Measurements from ENCODE around the gene KCNJ10.

KCNJ10 gene

DNA sequence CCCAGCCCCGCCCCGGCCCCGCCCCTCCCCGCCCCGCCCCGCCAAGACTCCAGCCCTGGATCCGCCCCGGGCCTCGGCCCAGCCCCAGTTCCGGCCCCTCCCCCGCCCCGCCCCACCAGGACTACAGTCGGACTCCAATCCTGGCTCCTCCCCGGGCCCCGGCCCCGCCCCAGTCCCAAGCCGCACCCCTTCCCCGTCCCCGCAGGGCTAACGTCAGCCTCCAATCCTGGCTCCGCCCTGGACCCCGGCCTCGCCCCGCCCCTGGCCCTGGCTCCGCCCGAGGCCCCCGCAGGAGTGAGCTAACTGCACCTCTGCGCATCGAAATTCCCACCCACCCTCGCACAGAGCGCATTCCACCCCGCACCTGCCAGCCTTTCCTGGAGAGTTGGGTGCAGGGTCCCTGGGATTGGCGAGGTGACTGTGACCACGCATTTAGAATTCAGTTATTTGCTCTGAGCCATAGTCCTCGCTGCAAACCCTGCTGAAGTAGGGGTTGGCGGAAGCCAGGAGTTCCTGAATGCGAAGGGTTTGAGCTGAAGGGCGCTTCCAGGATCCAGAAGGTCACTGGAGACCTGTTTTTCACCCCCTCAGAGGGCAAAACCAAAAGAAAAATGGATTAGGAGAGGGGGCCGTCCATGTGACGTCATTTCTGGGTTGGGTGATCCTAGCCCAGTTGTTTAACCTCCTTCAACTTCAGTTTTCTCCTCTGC, 29.0 kb upstream of the KCNJ10 start:
- peak; percentile 99 for DNase-seq

DNA sequence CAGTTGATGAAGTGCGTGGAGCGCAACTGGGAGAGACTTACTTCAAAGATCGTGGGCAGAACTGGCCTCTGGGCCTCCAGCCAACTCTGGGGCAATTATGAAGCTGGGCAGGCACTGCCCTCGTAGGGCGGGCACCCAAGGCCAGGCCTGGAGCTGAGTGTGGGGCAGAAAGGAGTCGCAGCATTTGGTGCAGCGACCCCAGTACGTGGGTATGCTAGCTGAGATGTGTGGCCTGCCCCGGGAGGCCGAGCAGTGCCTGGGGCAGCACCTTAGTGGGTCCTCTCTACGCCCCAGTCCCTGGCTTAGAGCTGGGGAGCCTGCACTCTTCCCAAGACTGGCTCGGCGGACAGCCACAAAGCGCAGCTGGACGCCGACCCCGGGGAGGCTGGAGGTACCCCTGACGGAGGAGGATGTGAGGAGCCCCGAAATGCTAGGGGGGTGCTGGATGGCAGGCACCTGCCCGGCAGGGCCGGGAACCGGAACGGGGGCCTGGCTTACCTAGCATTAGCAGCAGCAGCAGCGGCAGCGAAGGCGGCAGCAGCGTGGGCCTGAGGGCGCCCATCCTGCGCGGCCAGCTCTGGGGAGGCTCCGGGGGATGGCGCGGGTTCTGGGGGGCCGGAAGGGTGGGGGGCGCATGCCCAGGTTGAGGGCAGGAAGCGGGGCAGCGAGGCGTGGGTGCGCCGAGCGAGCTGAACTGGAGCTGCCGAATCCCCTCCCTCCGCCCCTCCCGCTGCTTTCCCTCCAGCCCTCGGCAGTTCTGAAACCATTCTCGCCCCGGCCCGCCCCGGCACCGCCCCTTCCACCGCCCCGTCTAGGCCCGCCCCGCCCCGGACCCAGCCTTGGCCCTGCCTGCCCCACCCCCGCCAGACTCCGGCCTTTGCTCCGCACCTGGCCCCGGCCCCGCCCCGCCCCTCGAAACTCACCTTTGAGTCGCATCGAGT, 28.2 kb upstream of the KCNJ10 start, which contains the start of gene IGSF8:
TSS of gene IGSF8 (minus strand) at position 709 of the 941 bp plus-strand sequence. CDS start at position 562, 147 bp downstream.
- DNase-seq: peak; percentile 95

DNA sequence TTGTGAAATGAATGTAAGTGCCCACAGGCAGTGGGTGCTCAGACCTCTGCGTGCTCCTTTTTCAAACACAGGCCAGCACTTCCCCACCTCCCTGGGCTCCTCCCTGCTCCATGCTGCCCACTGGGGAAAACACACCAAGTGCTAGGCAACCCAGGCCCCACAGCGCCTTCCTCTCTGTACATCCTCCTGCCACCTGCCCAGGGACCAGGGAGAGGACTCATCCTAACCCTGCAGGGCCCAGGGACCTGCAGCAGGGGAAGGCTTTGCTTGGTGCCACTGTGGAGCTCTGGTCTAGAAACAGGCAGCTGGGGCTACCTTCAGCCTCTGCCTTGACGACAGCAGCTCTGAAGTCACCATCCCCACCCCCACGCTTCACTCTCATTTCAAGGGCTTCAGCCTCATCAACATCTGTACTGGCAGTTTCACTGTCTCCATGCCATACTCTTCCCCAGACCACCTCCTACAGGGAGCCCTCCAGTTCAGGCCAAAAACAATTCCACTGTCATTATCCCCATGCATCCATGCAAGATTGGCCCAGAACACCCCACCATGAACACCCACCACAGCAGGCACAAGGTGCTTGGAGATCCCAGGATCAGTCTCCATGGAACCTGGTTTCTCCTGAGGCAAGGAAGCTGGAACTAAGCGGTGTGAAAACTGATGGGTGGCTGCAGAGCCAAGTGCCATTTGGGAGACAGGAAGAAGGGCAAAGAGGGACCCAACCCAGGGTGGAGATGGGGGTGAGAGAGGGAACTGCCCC, 27.4 kb upstream of the KCNJ10 start:
- DNase-seq: peak; percentile 61

DNA sequence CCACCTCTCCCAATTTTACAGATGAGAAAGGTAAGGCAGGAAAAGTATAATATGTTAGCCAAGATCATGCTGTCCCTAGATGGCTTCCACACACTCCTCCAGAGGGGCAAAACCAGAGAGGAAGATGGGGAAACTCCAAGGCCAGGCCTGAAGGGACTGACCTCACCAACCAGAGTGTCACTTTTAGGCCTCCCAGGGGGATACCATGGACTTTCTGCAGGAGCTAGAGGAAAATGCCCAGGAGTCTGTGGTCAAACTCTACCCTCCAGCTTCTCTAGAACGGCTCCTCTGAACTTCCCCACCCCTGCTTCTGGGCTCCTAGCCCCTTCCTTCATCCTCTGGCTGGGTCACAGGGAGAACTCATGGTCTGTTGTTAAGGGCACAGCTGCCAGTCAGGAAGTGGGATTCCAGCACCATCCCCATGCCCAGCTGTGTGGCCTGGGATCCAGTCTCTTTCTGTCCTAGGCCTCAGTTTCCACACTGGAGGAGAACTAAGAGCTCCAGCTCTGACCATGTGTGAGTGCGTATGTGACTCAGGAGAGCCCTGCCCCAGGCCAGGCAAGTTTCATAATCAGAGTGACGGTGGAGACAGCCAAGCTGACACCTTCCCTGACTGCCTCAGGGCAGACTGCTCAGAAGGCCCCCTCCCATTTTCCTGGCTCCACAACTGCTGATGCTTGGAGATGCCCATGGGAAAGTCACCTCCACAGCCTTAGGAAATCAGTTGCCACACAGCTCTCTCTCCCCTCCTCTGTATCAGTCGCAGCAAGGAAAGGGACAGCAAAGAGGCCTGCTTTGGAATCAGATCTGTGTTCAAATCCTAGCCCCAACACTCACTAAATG, 26.5 kb upstream of the KCNJ10 start:
- peak; percentile 39 for DNase-seq

DNA sequence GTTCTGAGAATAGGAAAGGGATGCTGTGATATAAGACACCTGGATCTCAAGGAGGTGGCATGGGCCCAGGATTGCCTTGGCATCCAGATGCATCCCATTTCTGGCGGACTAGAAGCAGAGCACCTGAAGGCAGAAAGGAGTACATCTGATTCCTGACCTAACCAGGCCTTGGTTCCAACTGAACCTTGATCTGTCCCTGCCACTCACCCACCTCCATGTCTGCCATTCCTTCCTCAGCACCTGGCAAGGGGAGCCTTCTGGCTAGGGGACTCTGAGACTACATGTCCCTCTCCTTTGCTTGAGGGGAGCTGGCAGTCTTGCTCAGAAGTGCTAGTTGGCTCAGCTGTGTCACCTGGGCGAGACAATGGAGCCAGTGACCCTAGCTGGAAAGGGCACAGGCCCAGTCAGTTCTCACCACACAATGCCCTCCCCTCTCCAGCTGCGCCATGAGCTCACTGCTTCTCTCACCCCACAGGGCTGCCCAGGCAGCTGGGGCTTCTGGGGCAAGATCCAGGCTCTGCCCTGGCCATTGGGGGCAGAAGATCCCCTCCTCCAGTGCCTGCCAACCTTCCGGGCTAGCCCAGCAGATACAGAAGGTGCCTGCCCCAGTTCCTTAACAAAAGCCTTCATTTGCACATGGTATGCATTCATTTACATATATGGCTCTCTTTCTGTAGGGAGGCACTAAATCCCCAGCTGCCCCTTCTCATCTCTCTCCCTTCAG, 25.6 kb upstream of the KCNJ10 start:
- DNase-seq: no peak

DNA sequence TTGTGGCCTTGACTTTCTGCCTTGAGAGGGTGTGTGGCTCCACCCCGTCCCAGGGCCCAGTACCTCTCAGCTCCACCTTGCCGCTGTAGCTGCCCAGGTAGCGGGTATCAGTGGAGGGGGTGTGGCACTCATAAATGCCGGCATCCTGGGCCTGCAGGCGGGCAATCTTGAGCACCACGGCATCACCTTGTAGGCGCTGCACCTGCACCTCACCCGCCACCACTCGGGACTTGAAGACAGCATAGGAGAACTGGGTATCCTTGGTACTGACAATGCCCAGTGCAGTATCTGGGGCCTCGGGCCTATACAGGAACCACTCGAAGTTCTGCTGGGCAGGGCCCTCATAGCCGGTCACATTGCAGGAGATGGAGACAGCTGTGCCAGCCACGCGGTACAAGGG, 24.8 kb upstream of the KCNJ10 start:
- no peak for DNase-seq

DNA sequence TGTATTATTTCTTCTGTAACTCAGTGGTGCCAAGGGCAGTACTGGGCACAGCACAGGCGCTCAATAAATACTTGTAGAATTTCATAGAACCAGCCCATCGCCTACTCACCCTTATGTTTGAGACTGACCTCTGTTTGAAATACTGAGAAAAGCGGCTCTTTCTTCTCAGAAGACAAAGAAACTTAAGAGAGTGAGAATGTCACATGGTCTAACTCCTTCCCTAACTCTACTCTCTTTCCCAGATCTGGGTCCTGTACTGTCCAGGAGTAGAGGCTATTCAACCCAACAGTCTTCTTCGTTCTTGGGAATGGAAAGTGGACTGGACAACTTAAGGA, 24.3 kb upstream of the KCNJ10 start:
- no peak for DNase-seq

DNA sequence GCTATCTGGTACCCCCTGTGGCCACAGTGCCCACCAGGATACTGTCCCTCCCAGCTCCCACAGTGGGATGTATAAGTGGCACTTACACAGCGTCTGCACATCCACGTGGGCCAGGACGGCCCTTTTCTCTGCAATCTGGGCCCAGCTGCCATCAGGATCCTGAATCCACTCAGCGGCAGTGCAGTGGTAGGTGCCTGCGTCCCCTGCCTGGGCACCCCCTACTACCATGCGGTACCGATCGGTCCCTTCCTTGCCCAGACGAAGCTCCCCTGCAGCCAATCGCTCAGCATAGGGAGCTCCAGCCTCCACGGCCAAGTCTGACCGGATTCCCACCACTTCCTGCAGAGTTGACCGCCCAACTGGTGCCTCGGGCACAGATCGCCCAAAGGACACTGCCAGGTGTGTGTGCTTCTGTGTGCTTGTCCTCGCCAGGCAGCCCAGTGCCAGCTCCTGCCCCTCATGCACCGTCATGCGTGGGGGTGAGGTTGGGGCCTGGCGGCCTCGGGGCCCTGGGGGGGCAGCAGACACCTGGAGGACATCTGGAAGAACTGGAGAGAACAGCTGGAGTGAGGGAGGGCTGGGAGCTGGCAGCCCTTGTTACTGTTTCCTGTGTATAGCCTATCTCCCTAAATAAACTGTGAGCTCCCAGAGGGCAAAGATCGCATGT, 23.8 kb upstream of the KCNJ10 start:
- DNase-seq: no peak

DNA sequence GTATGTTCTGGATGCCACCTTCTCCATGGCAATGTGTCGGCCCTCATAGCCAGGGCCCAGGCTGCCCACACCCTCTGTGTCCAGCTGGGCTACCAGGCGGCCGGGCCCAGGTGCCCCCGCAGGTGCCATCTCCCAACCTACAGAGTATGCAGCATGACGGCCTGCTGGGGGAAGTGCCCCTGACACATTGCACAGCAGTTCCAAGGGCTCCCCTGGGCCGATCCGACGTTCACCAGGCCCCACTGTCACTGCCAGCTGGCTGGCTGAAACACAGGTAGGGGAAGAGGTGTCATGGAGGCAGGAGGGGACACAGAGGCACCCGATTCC, 23.1 kb upstream of the KCNJ10 start:
- DNase-seq: no peak

DNA sequence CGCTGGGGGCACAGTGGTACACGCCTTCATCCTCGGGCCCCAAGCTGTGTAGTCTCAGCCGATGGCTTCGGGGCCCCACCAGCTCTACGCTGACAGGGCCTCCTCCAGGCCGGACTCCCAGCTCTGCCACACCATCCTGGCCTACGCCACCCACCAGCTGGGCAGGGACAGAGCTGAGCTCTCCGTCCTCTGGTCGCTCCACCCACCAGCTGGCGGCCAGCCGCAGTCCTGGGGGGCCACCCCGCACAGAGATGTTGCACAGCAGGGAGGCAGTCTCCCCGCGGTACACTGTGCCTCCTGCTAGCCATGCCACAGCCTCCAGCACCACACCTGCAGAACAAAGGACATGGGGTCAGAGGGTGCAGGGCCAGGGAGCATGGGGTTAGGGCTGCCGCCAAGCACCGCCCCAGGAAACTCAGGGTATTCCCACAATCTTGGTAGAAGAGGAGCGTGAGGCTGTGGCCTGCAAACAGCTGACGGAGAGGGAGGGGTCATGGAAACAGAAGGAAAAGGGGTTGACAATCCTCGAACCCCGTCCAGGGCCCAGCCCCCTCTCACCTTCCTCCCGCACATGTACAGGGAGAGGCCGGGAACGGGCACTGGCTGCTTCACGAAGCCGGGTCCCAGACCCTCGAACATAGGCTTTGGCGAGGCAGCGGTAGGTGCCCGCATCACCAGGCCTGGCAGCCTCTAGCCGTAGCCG, 22.6 kb upstream of the KCNJ10 start:
- no peak for DNase-seq

DNA sequence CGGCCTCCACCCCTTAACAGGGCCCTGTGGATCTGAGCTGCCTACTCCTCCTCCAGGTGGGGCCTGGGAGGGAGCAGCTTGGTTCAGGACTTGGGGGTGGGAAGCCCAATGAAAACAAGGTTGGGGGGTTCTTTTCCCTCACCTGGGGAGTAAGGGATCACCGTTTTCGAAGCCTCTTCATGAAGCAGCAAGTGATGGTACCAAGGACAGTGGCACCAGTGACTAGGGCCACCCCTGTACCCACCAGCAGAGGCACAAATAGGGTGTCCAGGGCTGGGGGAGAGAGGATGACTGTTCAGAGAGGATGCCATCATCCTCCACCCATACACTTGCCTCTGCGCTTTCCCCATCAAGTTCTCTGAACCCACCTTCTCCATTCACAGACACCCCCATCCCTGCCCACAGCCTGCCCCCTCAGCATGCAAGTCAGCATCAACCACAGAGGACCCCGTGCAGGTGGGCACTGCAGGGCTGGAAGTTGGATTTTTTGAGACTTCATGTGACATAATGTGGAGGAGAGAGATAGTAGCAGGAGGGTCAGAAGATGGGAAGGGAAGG, 21.8 kb upstream of the KCNJ10 start:
- no peak for DNase-seq

DNA sequence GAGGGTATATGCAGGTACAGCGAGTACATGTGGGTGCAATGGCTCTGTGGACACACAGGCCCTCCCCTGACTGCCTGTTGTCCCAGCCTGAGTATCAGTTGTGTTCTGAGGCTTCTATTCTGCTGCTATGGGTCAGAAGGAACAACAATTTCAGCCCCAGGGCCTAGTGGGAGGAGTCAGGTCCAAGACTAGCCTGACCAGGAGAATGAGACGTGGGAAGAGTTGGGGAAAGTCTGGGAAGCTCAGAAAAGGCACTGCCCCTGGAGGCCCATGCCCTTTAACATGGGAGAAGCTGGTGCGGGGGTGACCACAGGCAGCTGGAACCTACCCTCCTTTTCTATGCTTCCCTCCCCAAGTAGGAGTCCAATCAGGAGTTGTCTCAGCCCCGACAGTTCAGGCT, 20.8 kb upstream of the KCNJ10 start:
- DNase-seq: no peak

DNA sequence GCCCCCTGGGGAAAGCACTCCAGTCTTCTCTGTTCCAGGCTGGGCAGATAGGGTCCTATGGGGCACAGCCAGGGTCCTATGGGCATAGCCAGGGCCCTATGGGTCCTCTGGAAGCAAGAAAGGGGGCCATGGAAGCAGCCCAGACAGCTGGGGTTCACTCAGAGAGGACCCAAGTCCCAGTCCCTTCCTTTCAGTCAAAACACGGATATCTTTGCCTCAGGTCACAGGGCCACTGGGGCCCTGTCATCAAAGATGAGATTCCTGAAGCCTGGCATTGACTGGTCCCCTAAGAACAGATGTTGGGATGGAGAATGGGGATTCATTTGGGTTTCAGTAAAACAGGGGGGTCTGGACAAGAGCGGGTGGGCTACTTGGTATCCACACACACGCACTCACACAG, 19.9 kb upstream of the KCNJ10 start:
- DNase-seq: no peak

DNA sequence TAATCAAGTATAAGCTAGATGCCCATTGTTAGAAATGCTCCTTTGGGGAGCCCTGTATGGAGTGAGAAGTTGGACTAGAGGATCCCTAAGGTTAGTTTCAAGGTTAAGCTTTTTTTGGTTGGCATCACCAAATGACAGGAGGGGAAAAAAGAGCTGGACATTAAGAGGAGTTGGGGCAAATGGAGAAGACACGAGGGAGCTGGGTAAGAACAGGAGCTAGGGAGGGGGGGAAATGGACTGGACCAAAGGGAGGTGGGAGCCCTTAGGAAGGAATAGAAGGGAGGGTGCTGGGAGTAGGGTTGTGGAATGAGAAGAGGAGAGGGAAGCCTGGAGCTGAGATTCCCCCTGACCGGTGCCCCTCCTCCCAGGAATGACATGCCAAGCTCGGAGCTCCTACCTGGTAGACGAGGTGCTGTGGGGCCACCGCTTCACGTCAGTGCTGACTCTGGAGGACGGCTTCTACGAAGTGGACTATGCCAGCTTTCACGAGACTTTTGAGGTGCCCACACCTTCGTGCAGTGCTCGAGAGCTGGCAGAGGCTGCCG, 17.2 kb upstream of the KCNJ10 start:
- DNase-seq: no peak

DNA sequence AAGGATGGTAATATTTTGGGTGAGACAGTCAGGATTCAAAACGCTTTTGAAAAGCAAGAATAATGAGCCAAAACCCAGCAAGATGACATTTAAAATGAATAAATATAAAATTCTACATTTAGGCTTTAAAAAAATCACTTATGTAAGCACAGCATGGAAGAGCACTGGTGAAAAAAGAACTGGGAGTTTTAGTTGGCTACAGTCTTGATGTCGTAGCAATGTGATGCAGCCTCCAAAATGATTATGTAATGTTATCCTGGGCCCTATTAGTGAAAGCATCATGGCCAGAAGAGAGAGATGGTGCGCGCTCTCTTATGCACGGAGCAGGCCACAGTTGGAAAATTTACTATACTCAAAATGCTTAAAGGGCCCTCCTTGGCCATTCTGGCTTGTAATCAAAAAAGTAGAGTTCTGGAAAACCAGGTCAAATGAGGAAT, 16.5 kb upstream of the KCNJ10 start:
- no peak for DNase-seq

DNA sequence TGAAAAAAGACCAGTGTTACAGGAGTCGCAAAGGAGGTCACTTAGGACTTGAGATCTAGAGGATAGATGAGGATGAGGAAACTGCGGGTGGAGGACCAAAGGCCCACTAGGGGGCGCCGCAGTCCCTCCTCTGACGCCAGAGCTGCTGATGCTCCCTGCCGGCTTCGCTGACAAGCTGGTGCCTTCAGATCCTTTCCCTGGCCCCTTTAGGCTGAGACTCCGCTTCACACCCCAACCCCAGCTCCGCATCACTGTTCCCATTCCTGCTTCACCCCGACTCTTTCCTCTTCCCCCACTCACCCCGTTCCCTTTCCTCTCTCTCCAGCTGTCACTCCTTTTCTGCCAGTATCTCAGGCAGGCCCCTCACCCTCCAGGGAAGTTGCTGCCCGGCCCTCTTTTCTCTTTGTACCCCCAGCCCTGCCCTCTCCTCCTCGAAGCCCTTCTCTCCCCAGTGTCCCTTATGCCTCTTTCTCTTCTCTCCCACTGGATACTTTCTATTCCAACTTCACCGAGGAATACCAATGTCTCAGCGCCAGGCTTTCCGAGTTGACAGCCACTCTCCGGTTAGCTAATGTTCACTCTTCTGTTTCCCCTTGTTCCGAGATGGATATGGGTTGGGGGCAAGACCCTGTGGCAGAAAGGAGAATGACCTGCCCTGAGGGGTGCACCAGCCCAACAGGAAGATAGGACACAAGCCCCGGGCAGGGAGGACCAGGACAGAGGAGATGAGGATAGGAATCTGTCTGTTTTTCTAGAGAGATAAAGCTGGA, 15.9 kb upstream of the KCNJ10 start:
- peak; percentile 93 for DNase-seq

DNA sequence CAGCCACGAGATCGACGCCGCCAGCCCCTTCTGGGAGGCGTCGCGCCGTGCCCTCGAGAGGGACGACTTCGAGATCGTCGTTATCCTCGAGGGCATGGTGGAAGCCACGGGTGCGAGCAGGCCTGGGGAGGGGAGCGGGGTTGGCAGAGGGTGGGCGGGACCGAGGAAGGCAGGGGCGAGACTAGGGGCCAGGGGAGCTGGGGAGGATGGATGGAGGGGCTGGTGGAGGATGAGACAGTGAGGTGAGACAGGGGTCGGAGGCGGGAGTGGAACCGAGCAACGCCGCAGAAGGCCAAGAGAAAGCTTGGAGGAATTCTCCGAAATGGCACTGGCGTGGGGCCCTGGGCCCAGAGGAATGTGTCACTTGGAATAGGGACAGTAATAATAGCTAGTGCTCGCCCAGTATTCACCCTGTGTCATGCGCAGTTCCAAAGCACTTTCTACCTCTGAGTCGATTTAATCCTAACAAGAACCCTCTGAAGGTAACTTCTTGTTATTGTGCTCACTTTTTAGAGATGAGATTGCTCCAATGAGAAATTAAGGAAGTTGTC, 14.9 kb upstream of the KCNJ10 start:
- DNase-seq: no peak

DNA sequence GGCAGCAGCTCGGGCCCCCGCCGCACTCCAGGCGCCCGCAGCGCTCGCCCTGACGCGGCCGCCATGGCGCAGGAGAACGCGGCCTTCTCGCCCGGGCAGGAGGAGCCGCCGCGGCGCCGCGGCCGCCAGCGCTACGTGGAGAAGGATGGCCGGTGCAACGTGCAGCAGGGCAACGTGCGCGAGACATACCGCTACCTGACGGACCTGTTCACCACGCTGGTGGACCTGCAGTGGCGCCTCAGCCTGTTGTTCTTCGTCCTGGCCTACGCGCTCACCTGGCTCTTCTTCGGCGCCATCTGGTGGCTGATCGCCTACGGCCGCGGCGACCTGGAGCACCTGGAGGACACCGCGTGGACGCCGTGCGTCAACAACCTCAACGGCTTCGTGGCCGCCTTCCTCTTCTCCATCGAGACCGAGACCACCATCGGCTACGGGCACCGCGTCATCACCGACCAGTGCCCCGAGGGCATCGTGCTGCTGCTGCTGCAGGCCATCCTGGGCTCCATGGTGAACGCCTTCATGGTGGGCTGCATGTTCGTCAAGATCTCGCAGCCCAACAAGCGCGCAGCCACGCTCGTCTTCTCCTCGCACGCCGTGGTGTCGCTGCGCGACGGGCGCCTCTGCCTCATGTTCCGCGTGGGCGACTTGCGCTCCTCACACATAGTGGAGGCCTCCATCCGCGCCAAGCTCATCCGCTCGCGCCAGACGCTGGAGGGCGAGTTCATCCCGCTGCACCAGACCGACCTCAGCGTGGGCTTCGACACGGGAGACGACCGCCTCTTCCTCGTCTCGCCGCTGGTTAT, 14.2 kb upstream of the KCNJ10 start:
- peak; percentile 82 for DNase-seq

Measured in stimulated activated CD8-positive, alpha-beta memory T cell treated with anti-CD3 and anti-CD28 coated beads, Interleukin-4, amount 100 ng/mL, for 48 hours (primary cell).